ENCODE measurements around the gene PMFBP1. TPM values are rescaled to one million over a fixed set of nuclear protein-coding genes. Genes with fewer than 3 reads are reported as not detected.

Gene PMFBP1
- total and polyA plus RNA-seq, 12 donors, result 0.15 to 2.4 (median 0.55) TPM

DNA sequence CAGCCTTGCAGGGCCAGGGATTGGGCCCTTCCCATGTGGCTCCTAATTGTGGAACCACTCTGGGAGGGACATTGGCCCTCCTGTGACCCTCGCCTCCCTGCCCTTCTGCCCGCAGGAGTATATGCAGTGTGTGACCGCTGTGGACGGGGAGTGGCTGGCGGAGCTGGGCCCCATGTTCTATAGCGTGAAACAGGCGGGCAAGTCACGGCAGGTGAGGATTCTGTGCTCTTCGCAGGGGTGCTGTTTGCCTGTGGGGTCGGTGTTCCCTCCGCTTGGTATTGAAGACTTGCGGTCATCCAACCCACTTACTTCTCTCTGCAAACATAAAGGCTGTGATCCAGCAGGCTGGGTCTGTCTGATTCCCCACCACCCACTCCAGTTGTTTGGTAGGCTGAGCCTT is 62.7 kb downstream of the PMFBP1 start:
- Histone ChIP-seq H3K27me3 (no peaks in the 10 kb centered on the region), H3K27ac (no peak overlapping the region), H3K4me3 (no peak overlapping the region), H3K9me3 (replicated peaks in 1 of 3) (no peaks in the 10 kb centered on the region), H3K36me3 (replicated peaks in 1 of 2) (peaks cover 0 to 87% of the 10 kb centered on the region in 2 donors), H3K4me1 (replicated peaks in 1 of 2) (peaks cover 0 to 8% of the 10 kb centered on the region in 2 donors)
- no peak for TF ChIP-seq POLR2A (IDR thresholded peaks at IDR 0.05)
- TF ChIP-seq CTCF (IDR thresholded peaks at IDR 0.05), result no peak
- 92 to 100% (median 97%) methylated on average over 1 to 12 of the region's 12 CpGs for WGBS, 4 donors
- DNase-seq, result peak in 1 of 7 donors; percentile 45
- intact Hi-C loops (cut with DNase I), result no loop called here

DNA sequence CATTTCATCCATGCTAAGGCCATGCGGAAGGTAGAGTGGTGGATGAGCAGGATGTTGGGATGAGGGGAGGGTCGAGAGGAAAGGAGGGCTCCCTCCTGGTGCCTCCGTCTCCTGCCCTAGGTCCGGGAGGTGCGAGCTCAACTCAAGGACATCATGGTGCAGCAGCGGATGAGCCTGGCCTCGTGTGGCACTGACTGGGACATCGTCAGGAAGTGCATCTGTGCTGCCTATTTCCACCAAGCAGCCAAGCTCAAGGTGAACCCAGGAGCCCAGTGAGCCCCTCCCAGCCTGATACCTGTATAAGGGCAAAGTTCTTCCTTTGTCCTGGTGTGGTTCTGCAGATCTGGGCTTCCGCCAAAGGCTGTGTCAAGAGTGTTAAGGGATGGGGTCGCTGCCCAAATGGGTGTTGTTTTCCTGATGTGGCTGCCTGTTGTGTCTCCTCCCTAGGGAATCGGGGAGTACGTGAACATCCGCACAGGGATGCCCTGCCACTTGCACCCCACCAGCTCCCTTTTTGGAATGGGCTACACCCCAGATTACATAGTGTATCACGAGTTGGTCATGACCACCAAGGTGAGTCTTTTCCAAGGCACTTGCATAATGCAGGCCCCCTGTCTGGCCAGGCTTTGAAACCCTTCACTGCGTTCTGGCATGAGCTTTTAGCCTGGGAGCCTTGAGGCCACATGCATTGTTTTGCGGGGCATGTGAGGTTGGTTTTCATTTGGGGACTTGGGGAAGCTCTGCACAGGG is 63.4 kb downstream of the PMFBP1 start:
- H3K27me3 ChIP-seq, result no peaks in the 10 kb centered on the region
- no peak overlapping the region for H3K4me3 ChIP-seq
- WGBS, 4 donors, result 86 to 92% (median 87%) methylated on average over 13 to 16 of the region's 16 CpGs
- intact Hi-C loops (cut with DNase I), result no loop called here
- peaks cover 0 to 95% of the 10 kb centered on the region in 2 donors for H3K36me3 ChIP-seq (replicated peaks in 1 of 2)
- H3K4me1 ChIP-seq (replicated peaks in 1 of 2), result peaks cover 0 to 4% of the 10 kb centered on the region in 2 donors
- TF ChIP-seq CTCF (IDR thresholded peaks at IDR 0.05) (no peak), POLR2A (IDR thresholded peaks at IDR 0.05) (no peak)
- no peaks in the 10 kb centered on the region for H3K9me3 ChIP-seq (replicated peaks in 1 of 3)
- H3K27ac ChIP-seq, result no peak overlapping the region
- peak in 1 of 7 donors; percentile 29 for DNase-seq

DNA sequence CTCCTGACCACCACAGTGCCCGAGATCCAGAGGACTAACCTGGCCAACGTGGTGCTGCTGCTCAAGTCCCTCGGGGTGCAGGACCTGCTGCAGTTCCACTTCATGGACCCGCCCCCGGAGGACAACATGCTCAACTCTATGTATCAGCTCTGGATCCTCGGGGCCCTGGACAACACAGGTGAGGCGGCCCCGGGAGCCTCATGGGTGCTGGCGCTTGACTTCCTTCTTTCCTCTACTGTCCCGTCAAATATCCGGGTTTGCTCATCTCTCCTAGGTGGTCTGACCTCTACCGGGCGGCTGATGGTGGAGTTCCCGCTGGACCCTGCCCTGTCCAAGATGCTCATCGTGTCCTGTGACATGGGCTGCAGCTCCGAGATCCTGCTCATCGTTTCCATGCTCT is 64.6 kb downstream of the PMFBP1 start:
- WGBS, 4 donors, result 87 to 96% (median 94%) methylated on average over 12 to 17 of the region's 17 CpGs
- intact Hi-C loops (cut with DNase I), result no loop called here
- Histone ChIP-seq H3K4me3 (no peak overlapping the region), H3K9me3 (replicated peaks in 1 of 3) (no peaks in the 10 kb centered on the region), H3K36me3 (replicated peaks in 1 of 2) (peaks cover 0 to 99% of the 10 kb centered on the region in 2 donors), H3K4me1 (replicated peaks in 1 of 2) (no peaks in the 10 kb centered on the region), H3K27me3 (no peaks in the 10 kb centered on the region), H3K27ac (no peak overlapping the region)
- TF ChIP-seq CTCF (IDR thresholded peaks at IDR 0.05), result no peak
- TF ChIP-seq POLR2A (IDR thresholded peaks at IDR 0.05), result no peak
- peak in 1 of 7 donors; percentile 48 for DNase-seq

GRCh38 chr16:72105978-72106377 is 66.0 kb downstream of the PMFBP1 start:
- intact Hi-C loops (cut with DNase I), result no loop called here
- WGBS, 4 donors, result 95 to 97% (median 96%) methylated on average over 12 of the region's 12 CpGs
- Histone ChIP-seq H3K27ac (no peak overlapping the region), H3K4me3 (no peak overlapping the region), H3K27me3 (no peaks in the 10 kb centered on the region), H3K4me1 (replicated peaks in 1 of 2) (no peaks in the 10 kb centered on the region), H3K9me3 (replicated peaks in 1 of 3) (no peaks in the 10 kb centered on the region), H3K36me3 (replicated peaks in 1 of 2) (peaks cover 0 to 99% of the 10 kb centered on the region in 2 donors)
- TF ChIP-seq POLR2A (IDR thresholded peaks at IDR 0.05) (no peak), CTCF (IDR thresholded peaks at IDR 0.05) (no peak)
- DNase-seq, result peak in 1 of 7 donors; percentile 47

All from adrenal gland (tissue), 12 donors.